K562 (cell line): ENCODE measurements around the gene BMF. TPM values are rescaled to one million over a fixed set of nuclear protein-coding genes. Genes with fewer than 3 reads are reported as not detected.
A peak's percentile ranks its signal among the peaks of the same experiment; 100 is the strongest.

Source experiments
- ATAC-seq: fragments of 200-7000 bp; cut with Tn5 transposase; 3 replicates; pipeline ENCODE4 v1.9.1; 2020; ENCODE audit warnings: moderate library complexity
- BruUV-seq: library from RNA; stranded (reverse); fragments of 400-500 nt; replicated peaks from 2 replicates; lab custom pipeline; 2021; lab: Mats Ljungman, UMichigan
- CTCF ChIA-PET: fragments of 300-600 bp; formaldehyde crosslinking; extraction: SDS; loops from one replicate; lab custom pipeline; 2021; ENCODE audit warnings: low intra/inter-chr PET ratio; lab: Yijun Ruan, JAX
- POLR2A ChIA-PET: fragments of 300-600, 350-650 bp; sonication (Branson Sonifier 250); formaldehyde crosslinking; extraction: SDS; loops from one replicate; lab custom pipeline; 2021; ENCODE audit warnings: antibody characterized with exemption, inconsistent platforms; lab: Yijun Ruan, JAX
- DNase-seq, 4 experiments: peaks; one replicate each; pipeline versions ENCODE4 v3.0.0 to v3.0.0-alpha.2; 2011 to 2018; ENCODE audit warnings: low spot score in 3 of 4, mixed read lengths in 3 of 4; ENCODE audit errors: extremely low read depth in 1 of 4
- FAIRE-seq: peaks from 2 replicates; lab custom pipeline; 2011; peaks lifted over from hg19 to GRCh38; lab: Jason Lieb, UNC
- H2AFZ ChIP-seq: 2 replicates; pipeline ENCODE4 v1.6.0; 2011; ENCODE audit warnings: low read depth, low read length, control low read depth, inconsistent platforms
- H3K27ac ChIP-seq: fragments of 200-600 bp; 3 replicates; pipeline ENCODE4 v1.8.0; 2011; ENCODE audit warnings: low read depth, mild to moderate bottlenecking, control low read depth, inconsistent platforms, low read length, moderate library complexity, mixed read lengths; ENCODE audit errors: extremely low read depth
- H3K27me3 ChIP-seq, 2 experiments: fragments of 300-600 bp in 1 of 2; 2 replicates in 1 of 2; 3 replicates in 1 of 2; pipeline versions ENCODE4 v1.6.0 to v1.8.0; 2011; ENCODE audit warnings: inconsistent platforms in 2 of 2, low read length in 2 of 2, mild to moderate bottlenecking in 1 of 2, mixed read lengths in 1 of 2, moderate library complexity in 1 of 2; ENCODE audit not compliant: control insufficient read depth in 2 of 2, insufficient read depth in 2 of 2
- H3K36me3 ChIP-seq: fragments of 300-600 bp; 3 replicates; pipeline ENCODE4 v1.8.0; 2011; ENCODE audit warnings: mild to moderate bottlenecking, low read length, inconsistent platforms; ENCODE audit not compliant: control insufficient read depth, insufficient read depth
- H3K4me1 ChIP-seq, 2 experiments: fragments of 200-600 bp in 1 of 2; replicated peaks in 1 of 2; 2 replicates in 1 of 2; 3 replicates in 1 of 2; pipeline versions ENCODE4 v1.5.1 to v1.8.0; 2011; ENCODE audit warnings: inconsistent platforms in 2 of 2, low read length in 2 of 2, mild to moderate bottlenecking in 1 of 2, mixed read lengths in 1 of 2, moderate library complexity in 1 of 2; ENCODE audit not compliant: control insufficient read depth in 2 of 2, insufficient read depth in 2 of 2
- H3K4me2 ChIP-seq: 2 replicates; pipeline ENCODE4 v1.6.1; 2011; ENCODE audit warnings: low read length, control low read depth, inconsistent platforms, mixed read lengths; ENCODE audit not compliant: insufficient read depth
- H3K4me3 ChIP-seq: fragments of 200-600 bp; sonication (generic), shearing (Covaris generic); 2 replicates; pipeline ENCODE4 v1.5.1; 2016; ENCODE audit warnings: control low read depth, inconsistent platforms
- H3K79me2 ChIP-seq: fragments of 200-600 bp; 3 replicates; pipeline ENCODE4 v1.8.0; 2011; ENCODE audit warnings: low read length, inconsistent platforms; ENCODE audit not compliant: control insufficient read depth, insufficient read depth
- H3K9ac ChIP-seq, 2 experiments: 2 replicates each; pipeline versions ENCODE4 v1.6.0 to v1.6.1; 2011; ENCODE audit warnings: low read depth in 2 of 2, low read length in 2 of 2, control low read depth in 1 of 2, inconsistent platforms in 1 of 2, mild to moderate bottlenecking in 1 of 2, mixed read lengths in 1 of 2; ENCODE audit not compliant: insufficient read depth in 1 of 2
- H3K9me1 ChIP-seq: one replicate; pipeline ENCODE4 v1.6.0; 2011; ENCODE audit warnings: inconsistent platforms, mild to moderate bottlenecking, low read length, moderate library complexity; ENCODE audit not compliant: control insufficient read depth, insufficient read depth
- H3K9me3 ChIP-seq: replicated peaks from 2 replicates; pipeline ENCODE4 v1.5.1; 2011; ENCODE audit warnings: low read depth, low read length, inconsistent platforms; ENCODE audit not compliant: control insufficient read depth, insufficient read depth
- H4K20me1 ChIP-seq: replicated peaks from 2 replicates; pipeline ENCODE4 v1.6.1; 2011; ENCODE audit warnings: low read length, inconsistent platforms, mixed read lengths; ENCODE audit not compliant: control insufficient read depth, insufficient read depth
- BRCA1 ChIP-seq, 2 experiments: fragments of 450-650 bp in 1 of 2; sonication (generic) in 1 of 2; formaldehyde crosslinking in 1 of 2; IDR thresholded peaks; 2 replicates each; pipeline versions ENCODE4 v1.5.0 to v1.6.1; 2017 to 2020; ENCODE audit warnings: mild to moderate bottlenecking in 1 of 2, missing genetic modification reagents in 1 of 2
- CEBPB ChIP-seq: fragments of 450-650 bp; IDR thresholded peaks from 2 replicates; pipeline ENCODE4 v1.6.1; 2016; ENCODE audit warnings: missing genetic modification characterization, missing compliant biosample characterization
- CEBPG ChIP-seq, 3 experiments: fragments of 200-800 bp in 1 of 3; sonication (Bioruptor generic) in 1 of 3; sonication (generic) in 1 of 3; formaldehyde crosslinking in 1 of 3; IDR thresholded peaks in 2 of 3; conservative IDR thresholded peaks in 1 of 3; 2 replicates each; pipeline versions ENCODE4 v1.6.1 to v1.8.0; 2016 to 2022; ENCODE audit warnings: missing compliant biosample characterization in 2 of 3, missing genetic modification characterization in 2 of 3, mild to moderate bottlenecking in 1 of 3, missing genetic modification reagents in 1 of 3
- CHCHD3 ChIP-seq: fragments of 250-450 bp; sonication (Bioruptor Pico); IDR thresholded peaks from 2 replicates; pipeline ENCODE4 v2.1.2; 2022; ENCODE audit warnings: mild to moderate bottlenecking
- JUND ChIP-seq, 2 experiments: IDR thresholded peaks; 2 replicates in 1 of 2; 3 replicates in 1 of 2; pipeline ENCODE4 v1.6.1; 2011; ENCODE audit warnings: borderline replicate concordance in 2 of 2, low read depth in 2 of 2, low read length in 2 of 2, improper control_type of control experiment in 1 of 2, missing biosample characterization in 1 of 2, missing genetic modification characterization in 1 of 2, missing genetic modification reagents in 1 of 2
- KAT2B ChIP-seq: IDR thresholded peaks from one replicate; pipeline ENCODE4 v1.6.1; 2012; ENCODE audit warnings: low read depth, mild to moderate bottlenecking, control low read depth, inconsistent platforms, low read length, moderate library complexity
- KDM2B ChIP-seq: fragments of 250-450 bp; sonication (Bioruptor Pico); IDR thresholded peaks from 2 replicates; pipeline ENCODE4 v1.8.0; 2021; ENCODE audit warnings: mild to moderate bottlenecking, moderate library complexity
- NFIX ChIP-seq: fragments of 250-450 bp; sonication (Bioruptor Pico); IDR thresholded peaks from 2 replicates; pipeline ENCODE4 v1.4.0; 2020; ENCODE audit warnings: low read depth, mild to moderate bottlenecking, moderate library complexity
- SMC3 ChIP-seq: conservative IDR thresholded peaks from 2 replicates; pipeline ENCODE4 v1.6.1; 2011; ENCODE audit warnings: low read depth, low read length, improper control_type of control experiment; ENCODE audit not compliant: insufficient read depth
- ZBTB34 ChIP-seq: fragments of 250-450 bp; sonication (Bioruptor Pico); IDR thresholded peaks from 2 replicates; pipeline ENCODE4 v1.8.0; 2021; ENCODE audit warnings: mild to moderate bottlenecking, moderate library complexity
- WGBS: fragments of 100-300 bp; shearing (Covaris generic); methylation state at CpG from one replicate; pipeline ENCODE4 v1.1.6; 2016; ENCODE audit warnings: low coverage, mixed read lengths; ENCODE audit not compliant: insufficient coverage; ENCODE audit errors: missing lambda C conversion rate; 5-methylcytosine and 5-hydroxymethylcytosine counted together
- in situ Hi-C: fragments of 300-500 bp; cut with MboI; formaldehyde crosslinking; loops from 4 replicates; pipeline ENCODE4 v1.15.0; 2018; ENCODE audit warnings: inconsistent platforms, mixed read lengths
- intact Hi-C: fragments of 100-400 bp; cut with micrococcal nuclease; formaldehyde crosslinking; loops from 2 replicates; pipeline ENCODE4 v1.14.2; 2022
- polyA plus RNA-seq, 8 experiments: library from polyadenylated mRNA; depleted of rRNA in 4 of 8; stranded (reverse) in 5 of 8; unstranded in 3 of 8; fragments of >200 nt; fragmentation: Nextera tagmentation in 2 of 8; fragmentation: Illumina TruSeq in 1 of 8; extraction: Ambion mirVana in 2 of 8; extraction: Trizol in 1 of 8; gene quantifications; 2 replicates each; pipeline versions ENCODE4 v1.2.1 to v1.2.3, GENCODE V29; 2011 to 2014; ENCODE audit warnings: inconsistent platforms in 1 of 8, missing spikeins in 1 of 8
- total RNA-seq, 7 experiments: library from RNA; depleted of rRNA in 6 of 7; stranded (reverse); fragments of >200 nt in 6 of 7; fragmentation: Illumina TruSeq in 2 of 7; extraction: Trizol in 2 of 7; gene quantifications; 2 replicates each; pipeline versions ENCODE4 v1.2.1 to v1.2.3, GENCODE V29; 2011 to 2021; ENCODE audit warnings: low replicate concordance in 1 of 7
- TF ChIP-seq, protein P1 (sequence below): sonication (generic); formaldehyde crosslinking; IDR thresholded peaks from 2 replicates; pipeline ENCODE4 v1.8.0; 2022; ENCODE audit warnings: mild to moderate bottlenecking, missing genetic modification reagents
- TF ChIP-seq, protein P2 (sequence below): sonication (generic); formaldehyde crosslinking; IDR thresholded peaks from 2 replicates; pipeline ENCODE4 v1.8.1; 2022; ENCODE audit warnings: missing genetic modification reagents

The BMF gene
- total and polyA plus RNA-seq, 9 of the 15 experiments (the other 6 are each of a cell fraction or from before 2014, with no cell fraction given), result 0.25 to 0.91 (median 0.59) TPM; not detected in 2

- no peak for TF ChIP-seq KDM2B (CRISPR knock-in tag)
- TF ChIP-seq CHCHD3 (CRISPR knock-in tag), result no peak
Observed at GRCh38 chr15:40151991-40152390, 43.3 kb upstream of the BMF start (continued).

DNA sequence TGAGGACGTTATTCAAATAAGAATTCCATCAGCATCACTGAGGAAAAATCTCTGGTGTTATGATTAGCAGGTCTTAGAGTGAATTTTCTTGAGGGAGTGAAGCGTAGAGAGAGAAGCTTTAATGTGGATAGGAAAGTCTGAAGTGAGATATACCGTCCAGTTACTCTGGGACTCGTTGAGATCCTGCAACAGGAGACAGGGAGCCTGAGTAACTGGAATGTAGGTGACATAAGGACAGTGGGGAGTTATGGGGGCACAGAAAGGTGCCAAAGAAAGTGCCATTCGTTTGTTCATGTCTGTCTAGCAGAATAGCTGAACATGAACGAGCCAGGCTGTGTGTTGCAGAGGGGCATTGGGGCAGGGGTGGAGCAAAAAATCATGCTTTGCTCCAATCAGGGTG lies 42.8 kb upstream of the BMF start:
- WGBS, result 6% methylated on average over 6 of the region's 6 CpGs
- POLR2A ChIA-PET, result interaction anchor here (1.2 kb wide), 1 partner anchor 9 kb away, joined by 3 read pairs; the partner anchor contains the start of gene BUB1B

More for the DNA sequence above, 42.8 kb upstream of the BMF start:
- TF ChIP-seq ZBTB34 (CRISPR knock-in tag), result no peak
- no peak for TF ChIP-seq KAT2B
- no peak for TF ChIP-seq JUND (IDR thresholded peaks at IDR 0.05; ENCODE audit: borderline replicate concordance, low read depth, low read length)
- TF ChIP-seq JUND (tag; IDR thresholded peaks at IDR 0.05; ENCODE audit: borderline replicate concordance, low read depth, low read length), result no peak
- TF ChIP-seq CEBPB, result peak; percentile 81
- TF ChIP-seq, protein P1, sequence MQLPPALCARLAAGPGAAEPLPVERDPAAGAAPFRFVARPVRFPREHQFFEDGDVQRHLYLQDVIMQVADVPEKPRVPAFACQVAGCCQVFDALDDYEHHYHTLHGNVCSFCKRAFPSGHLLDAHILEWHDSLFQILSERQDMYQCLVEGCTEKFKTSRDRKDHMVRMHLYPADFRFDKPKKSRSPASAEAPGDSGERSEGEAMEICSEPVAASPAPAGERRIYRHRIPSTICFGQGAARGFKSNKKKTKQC, result no peak
- peak; percentile 38; the same call in 1 of the 2 replicates for TF ChIP-seq CEBPG (CRISPR knock-in tag; IDR thresholded peaks at IDR 0.05)
- TF ChIP-seq CEBPG (tag; conservative IDR thresholded peaks at IDR 0.05 in 1 of 2, IDR thresholded peaks at IDR 0.05 in 1 of 2), result peak in 1 of 2 experiments; percentile 48; a peak in 2 of 4 replicates
- TF ChIP-seq BRCA1 (IDR thresholded peaks at IDR 0.05), result no peak
- no peak for TF ChIP-seq BRCA1 (CRISPR knock-in tag; IDR thresholded peaks at IDR 0.05)
- TF ChIP-seq NFIX, result no peak
- TF ChIP-seq SMC3, result no peak
- TF ChIP-seq, protein P2, sequence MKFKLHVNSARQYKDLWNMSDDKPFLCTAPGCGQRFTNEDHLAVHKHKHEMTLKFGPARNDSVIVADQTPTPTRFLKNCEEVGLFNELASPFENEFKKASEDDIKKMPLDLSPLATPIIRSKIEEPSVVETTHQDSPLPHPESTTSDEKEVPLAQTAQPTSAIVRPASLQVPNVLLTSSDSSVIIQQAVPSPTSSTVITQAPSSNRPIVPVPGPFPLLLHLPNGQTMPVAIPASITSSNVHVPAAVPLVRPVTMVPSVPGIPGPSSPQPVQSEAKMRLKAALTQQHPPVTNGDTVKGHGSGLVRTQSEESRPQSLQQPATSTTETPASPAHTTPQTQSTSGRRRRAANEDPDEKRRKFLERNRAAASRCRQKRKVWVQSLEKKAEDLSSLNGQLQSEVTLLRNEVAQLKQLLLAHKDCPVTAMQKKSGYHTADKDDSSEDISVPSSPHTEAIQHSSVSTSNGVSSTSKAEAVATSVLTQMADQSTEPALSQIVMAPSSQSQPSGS (CRISPR knock-in tag), result no peak
- Histone ChIP-seq H4K20me1 (no peaks in the 10 kb centered on the region), H3K4me2 (no peak overlapping the region), H3K4me1 (no peaks in the 10 kb centered on the region), H3K9me3 (no peaks in the 10 kb centered on the region), H3K9ac (no peak overlapping the region), H3K79me2 (no peaks in the 10 kb centered on the region), H3K27me3 (0 out of 5 replicates have a peak, but pooled peaks cover 0 to 3% of the 10 kb centered on the region in 2 experiments), H3K4me3 (no peak overlapping the region), H3K27ac (no peak overlapping the region), H3K36me3 (no peaks in the 10 kb centered on the region), H3K9me1 (no peaks in the 10 kb centered on the region), H2AFZ (no peak overlapping the region)
- no TSS peak for BruUV-seq
- FAIRE-seq (no peak), ATAC-seq (no peak), DNase-seq (no peak)
- intact Hi-C loops (no loop called here), in situ Hi-C loops (loop anchor here (5.0 kb wide), 1 partner anchor 99 kb away; no protein-coding TSS in a partner anchor)
- CTCF ChIA-PET, result no interaction called here
